NCI-H1930 (cell line): ENCODE results near the gene IRF6.

ENCODE experiments used
- DNase-seq, 2 experiments: peaks; one replicate each; lab custom pipeline; 2025; lab: John Stamatoyannopoulos, UW

The IRF6 gene

GRCh38 chr1:209759829-209760359 lies 46.0 kb downstream of the IRF6 start:
- DNase-seq = no peak

GRCh38 chr1:209758400-209758799 lies 47.5 kb downstream of the IRF6 start:
- no peak for DNase-seq

DNA sequence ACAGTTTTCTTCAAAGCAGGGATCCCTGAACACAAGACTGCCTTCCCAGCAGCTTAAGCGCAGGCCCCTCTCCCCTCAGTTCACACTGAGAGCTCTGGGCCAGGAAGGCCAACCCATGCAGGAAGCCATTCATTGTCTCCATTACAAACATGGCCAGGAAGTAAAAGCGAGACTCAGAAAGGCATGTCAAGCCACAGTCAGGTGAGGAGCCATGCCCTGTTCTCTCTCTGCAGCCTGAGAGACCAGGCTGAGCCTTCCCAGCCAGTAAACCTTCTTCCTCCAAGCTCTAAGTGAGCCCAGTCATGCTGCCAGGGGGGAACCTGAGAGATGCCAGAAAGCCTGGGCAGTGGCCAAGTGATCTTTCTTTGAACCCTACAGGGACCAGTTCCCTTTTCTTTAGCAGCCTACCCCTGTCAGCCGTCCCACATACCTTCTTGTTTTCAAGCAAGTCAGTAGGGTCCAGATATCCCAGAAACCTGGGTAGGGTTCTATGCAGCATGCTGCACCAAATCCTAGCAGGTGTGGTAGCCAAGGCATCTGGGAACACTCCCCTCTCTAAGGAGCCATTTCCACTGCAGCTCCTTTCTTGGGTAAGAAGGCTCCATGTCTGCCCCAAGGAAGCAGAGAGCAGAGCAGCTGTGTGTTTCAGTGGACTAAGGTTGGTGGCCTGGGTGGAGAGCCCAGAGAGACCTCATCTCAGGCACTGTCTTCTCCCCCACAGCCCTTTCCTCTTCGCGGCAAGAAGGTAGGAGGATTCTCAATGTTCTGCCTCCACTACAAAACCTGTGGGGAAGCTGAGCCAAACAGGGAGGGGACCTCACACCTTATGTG lies 49.1 kb downstream of the IRF6 start:
- no peak for DNase-seq

DNA sequence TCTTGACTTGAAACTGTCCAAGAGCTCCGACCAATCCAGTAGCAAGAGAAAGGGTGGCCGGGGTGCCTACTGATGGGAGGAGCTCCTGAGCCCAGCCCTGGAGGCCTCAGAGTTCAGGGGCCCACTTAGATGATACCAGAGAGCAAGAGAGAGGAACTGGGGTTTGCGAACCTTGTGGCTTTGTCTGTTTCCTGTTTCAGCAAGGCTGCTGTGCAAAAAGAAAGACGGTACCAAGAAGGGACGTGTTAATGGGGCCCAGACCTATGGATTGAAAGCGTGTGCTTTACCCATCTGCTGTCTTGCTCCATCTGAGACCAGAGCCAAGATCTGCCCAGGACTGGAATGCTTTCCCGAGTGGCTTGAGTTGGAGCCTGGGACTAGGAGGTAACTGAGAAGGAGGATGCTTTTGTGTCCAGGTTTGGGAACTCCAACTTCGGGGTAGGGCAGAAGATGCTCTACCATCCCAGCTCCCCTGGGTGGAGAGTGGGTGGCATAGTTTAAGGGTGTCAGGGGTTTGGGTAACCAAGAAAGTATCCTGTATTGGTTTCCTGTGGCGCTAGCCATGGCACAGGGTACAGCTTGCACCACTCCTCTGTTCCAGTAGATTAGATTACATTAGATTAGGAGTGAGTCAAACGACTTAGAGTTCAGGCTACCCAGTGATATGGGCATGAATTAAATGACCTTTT lies 49.9 kb downstream of the IRF6 start, which contains the start of gene TRAF3IP3:
TRAF3IP3 (plus strand) TSS at position 128 of the 689 bp plus-strand sequence. CDS start 3,987 bp downstream, outside the sequence.
- DNase-seq = no peak

GRCh38 chr1:209755256-209755655 lies 50.7 kb downstream of the IRF6 start:
- no peak for DNase-seq

DNA sequence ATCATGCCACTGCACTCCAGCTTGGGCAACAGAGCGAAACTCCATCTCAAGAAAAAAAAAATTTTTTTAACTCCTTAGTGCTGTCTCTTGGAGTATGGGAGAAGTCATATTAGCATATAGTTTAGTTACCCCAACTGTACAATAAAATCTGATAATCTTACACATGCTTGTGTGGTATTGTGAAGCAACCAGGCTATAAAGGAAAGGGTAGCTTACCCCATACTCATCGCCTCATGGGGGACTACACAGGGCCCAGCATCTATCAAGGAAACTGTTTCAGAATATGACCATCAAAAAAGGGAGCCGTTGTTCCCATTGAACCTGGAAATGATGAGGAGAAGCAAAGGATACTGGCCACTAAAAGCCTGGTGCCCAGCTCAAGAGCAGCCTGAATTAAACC lies 53.1 kb downstream of the IRF6 start:
- no peak for DNase-seq

DNA sequence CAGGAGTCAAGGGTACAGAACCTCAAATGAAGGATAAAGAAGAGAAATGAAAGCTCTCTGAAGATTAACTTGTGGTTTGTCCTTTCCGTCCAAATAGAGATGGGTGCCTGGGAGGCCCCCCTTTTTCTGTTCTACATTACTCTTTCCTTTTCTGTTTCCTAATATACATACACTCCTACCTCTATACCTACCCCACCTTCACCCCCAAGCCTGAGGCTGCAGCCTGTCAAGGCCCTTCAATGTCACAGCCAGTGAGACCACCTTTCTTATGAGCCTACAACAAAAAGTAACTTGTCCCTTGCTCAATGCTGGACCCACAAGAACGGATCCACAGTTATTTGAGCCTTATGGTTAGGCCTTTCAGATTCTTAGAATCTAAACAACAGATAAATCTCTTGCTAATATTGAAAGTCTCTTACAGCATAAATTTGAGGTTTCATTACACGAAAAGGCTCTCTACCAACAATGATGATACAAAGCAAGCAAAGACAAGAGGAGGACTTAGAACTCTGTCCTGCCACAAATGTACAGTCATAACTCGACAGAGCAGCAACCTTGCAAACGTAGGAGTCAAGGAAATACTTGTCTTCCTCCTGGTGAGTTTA lies 54.2 kb downstream of the IRF6 start:
- no peak for DNase-seq

GRCh38 chr1:209749670-209750323 lies 56.1 kb downstream of the IRF6 start:
- no peak for DNase-seq

DNA sequence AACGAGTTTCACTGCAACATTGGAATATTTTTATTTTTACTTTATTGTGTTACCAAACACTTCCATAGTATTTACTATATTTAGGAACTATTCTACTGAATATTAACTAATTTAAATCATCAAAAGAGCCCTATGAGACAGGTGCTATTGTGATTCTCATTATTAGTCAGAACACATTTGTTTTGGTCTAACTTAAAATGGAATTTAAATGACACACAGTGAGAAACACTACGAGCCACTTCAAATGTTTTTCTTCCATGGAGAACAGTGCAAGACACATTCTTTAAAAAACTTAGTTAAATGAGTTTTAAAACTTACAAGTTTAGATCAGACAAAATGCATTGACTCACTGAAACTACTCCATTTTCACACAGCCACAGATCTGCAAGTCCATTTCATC lies 56.7 kb downstream of the IRF6 start:
- no peak for DNase-seq

GRCh38 chr1:209748620-209749019 lies 57.3 kb downstream of the IRF6 start:
- no peak for DNase-seq

GRCh38 chr1:209747580-209748262 lies 58.2 kb downstream of the IRF6 start:
- peak; percentile 79 to 80 for DNase-seq

GRCh38 chr1:209746451-209747165 lies 59.3 kb downstream of the IRF6 start:
- no peak for DNase-seq

- DNase-seq = no peak
These were observed 62.8 kb downstream of the IRF6 start for GRCh38 chr1:209743145-209743482.

DNA sequence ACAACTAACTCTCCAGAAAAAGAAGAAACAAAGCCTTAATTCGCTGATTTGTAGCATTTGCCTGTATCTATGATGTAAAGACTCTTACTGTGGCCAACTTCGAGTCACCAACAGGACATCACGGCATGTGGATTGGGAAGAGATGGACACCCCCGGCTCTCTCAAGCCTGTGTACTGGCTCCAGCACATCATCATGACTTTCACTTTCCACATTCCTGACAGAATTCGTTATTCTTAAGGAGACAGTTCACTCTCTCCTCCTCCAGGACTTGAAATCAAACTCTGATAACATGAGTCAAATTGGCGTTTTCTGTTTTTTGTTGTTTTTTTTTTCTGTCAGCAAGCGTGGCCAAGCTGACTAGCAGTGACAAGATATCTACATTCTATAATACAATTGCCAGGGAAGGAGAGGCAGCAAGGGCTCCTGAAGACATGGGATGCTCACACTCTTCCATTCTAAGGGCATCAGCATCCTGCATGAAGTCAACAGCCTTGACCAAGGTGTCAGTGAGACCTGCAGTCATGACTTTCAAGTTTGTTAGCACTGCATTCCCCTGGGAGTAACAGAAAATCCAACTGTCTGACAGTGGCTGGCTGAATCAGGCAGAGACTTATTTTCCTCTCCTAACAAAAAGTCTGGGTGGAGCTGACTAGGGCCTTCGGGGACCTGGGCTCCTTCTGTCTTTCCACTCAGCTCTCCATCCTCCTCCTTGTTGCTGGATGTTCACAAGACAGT lies 63.4 kb downstream of the IRF6 start:
- no peak for DNase-seq

DNA sequence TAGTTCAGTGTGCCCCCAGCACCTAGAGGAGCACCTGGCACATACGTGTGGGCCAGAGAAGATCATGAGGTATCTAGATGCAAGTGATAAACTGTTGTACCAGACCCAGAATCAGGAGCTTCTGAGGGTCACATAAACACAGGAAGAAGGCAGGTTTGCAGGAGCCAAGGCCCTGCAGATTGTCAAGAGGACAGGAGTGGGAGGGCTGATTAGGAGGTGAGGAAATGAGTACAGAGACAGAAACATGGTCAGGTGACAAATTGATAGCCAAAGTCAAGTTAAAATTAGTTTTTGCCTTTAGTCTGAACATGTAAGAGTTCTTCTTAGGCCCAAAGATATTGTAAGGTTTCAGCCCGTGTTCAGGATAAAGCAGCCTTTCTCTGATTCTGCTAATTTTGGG lies 64.1 kb downstream of the IRF6 start:
- DNase-seq = no peak

DNA sequence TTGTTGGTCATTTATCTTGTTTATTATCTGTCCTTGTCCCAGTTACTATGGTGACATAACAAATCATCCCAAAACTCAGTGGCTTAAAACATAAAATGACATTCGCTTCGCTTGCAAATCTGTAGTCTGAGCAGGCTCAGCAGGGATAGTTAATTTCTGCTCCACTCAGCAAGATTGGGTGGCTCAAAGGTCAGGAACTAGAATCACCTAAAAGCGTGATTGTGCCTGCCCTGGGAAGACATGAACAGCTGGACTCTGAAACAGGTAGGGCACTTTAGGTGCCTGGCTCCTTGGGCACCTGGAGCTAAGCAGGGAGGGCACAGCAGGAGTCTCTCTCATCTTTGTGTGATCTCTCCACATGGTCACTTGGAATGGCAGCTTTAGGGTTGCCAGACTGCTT lies 64.7 kb downstream of the IRF6 start:
- DNase-seq = no peak

- DNase-seq = no peak
These were observed 67.7 kb downstream of the IRF6 start for GRCh38 chr1:209738270-209738669.

GRCh38 chr1:209737118-209737505 lies 68.8 kb downstream of the IRF6 start:
- DNase-seq = no peak

DNA sequence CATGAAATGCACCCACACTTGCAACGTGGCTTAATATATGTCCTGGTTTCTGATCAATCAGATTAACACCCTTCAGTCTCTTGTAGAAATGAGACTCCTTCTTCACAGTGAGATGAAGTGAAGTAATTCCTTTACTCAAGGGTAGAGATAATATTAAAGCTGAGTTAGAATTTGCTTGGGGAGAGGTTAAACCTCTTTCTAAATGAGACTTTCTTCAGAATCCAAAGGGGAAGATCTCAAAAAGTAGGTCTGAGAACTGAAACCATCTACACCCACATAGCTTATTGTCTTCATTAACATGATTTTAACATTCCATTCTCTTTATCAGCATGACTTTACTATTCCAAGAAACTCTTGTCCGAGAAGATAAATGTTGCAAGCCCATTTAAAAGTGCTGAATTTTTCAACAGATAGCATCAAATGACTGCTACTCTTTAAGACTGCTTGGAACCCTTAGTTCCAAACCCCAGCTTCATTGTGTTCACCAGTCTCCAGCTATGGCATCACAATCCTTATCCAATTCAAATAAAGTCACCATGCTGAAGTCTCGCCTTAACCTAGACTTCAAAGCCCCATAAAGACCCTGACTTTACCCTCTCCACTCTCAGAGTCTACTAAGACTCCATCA lies 69.3 kb downstream of the IRF6 start:
- no peak for DNase-seq
